ENCODE results near the gene RUFY4. TPM values are rescaled to one million over a fixed set of nuclear protein-coding genes. Genes with fewer than 3 reads are reported as not detected.

Gene RUFY4
- total RNA-seq, 1 experiment from 2014 or later, result 0.66 TPM

DNA sequence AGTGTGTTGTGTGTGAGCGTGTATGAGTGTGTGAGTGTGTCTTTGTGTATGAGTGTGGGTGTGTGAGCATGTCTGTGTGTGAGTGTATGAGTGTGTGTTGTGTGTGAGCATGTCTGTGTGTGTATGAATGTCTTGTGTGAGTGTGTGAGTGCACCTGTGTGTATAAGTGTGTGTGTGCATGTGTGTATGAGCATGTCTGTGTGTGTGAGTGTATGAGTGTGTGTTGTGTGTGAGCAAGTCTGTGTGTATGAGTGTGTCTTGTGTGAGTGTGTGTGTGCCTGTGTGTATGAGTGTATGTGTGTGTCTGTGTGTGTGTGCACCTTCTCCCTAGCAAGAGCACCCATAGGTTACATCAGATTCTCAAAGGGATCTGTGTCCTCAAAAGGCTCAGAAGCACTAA lies 37.8 kb upstream of the RUFY4 start:
- H3K27ac ChIP-seq (ENCODE audit: insufficient read length, low read depth, low read length), result no peak overlapping the region
- H3K4ac ChIP-seq (ENCODE audit: low read depth, low read length), result no peak overlapping the region
- peaks cover 15% of the 10 kb centered on the region for H3K27me3 Mint-ChIP-seq (ENCODE audit: low read depth)
- peaks cover 6% of the 10 kb centered on the region; the same call in 1 of the 2 replicates for H3K27me3 ChIP-seq (ENCODE audit: insufficient read depth, low read length)
- H2BK12ac ChIP-seq (ENCODE audit: insufficient read length, low read depth, low read length), result no peak overlapping the region
- peaks cover 10 to 14% of the 10 kb centered on the region in 2 experiments for H3K4me1 Mint-ChIP-seq
- H3K27ac Mint-ChIP-seq, result no peak overlapping the region
- H4K91ac ChIP-seq (ENCODE audit: insufficient read length, low read depth, low read length), result no peak overlapping the region
- H3K79me1 ChIP-seq (ENCODE audit: insufficient read depth, low read depth, low read length, poor library complexity, severe bottlenecking), result no peaks in the 10 kb centered on the region
- H2AK5ac ChIP-seq (ENCODE audit: insufficient read length, low read length), result no peak overlapping the region
- H3K23me2 ChIP-seq (ENCODE audit: insufficient read length, low read depth, low read length, poor library complexity, severe bottlenecking), result peaks cover 8% of the 10 kb centered on the region
- H4K5ac ChIP-seq (ENCODE audit: insufficient read length, low read depth, low read length), result no peak overlapping the region
- DNase-seq, result no peak
- H2AFZ ChIP-seq (ENCODE audit: low read length), result no peak overlapping the region
- H3K23ac ChIP-seq (ENCODE audit: insufficient read length, low read depth, low read length), result no peak overlapping the region
- H3K4me1 ChIP-seq (ENCODE audit: insufficient read depth, low read length), result no peaks in the 10 kb centered on the region; the same call in 1 of the 2 replicates
- no peak for TF ChIP-seq CTCF (conservative IDR thresholded peaks at IDR 0.05)
- no peaks in the 10 kb centered on the region for H3K36me3 Mint-ChIP-seq (ENCODE audit: insufficient read depth in 1 of 3, low read depth in 3 of 3)
- H2BK15ac ChIP-seq (ENCODE audit: low read depth, low read length), result no peak overlapping the region
- H4K8ac ChIP-seq (replicated peaks; ENCODE audit: insufficient read length, low read depth, low read length), result no peak overlapping the region
- H3K56ac ChIP-seq (ENCODE audit: insufficient read length, low read depth, low read length), result no peak overlapping the region
- H3K4me3 Mint-ChIP-seq, result no peak overlapping the region
- no peak overlapping the region for H3T11ph ChIP-seq (ENCODE audit: low read length)
- H3K18ac ChIP-seq (ENCODE audit: insufficient read length, low read depth, low read length), result no peak overlapping the region
- no peak overlapping the region for H2BK20ac ChIP-seq (ENCODE audit: low read depth, low read length, poor library complexity, severe bottlenecking)
- no peak overlapping the region for H2BK5ac ChIP-seq (ENCODE audit: insufficient read length, low read length)
- no peaks in the 10 kb centered on the region for H3K9me3 ChIP-seq (ENCODE audit: control insufficient read depth, low read depth, low read length)
- no peak overlapping the region for H2BK120ac ChIP-seq (ENCODE audit: low read depth, low read length, poor library complexity, severe bottlenecking)
- no peak overlapping the region for H3K9ac ChIP-seq (ENCODE audit: extremely low read depth, insufficient read length, low read length)
- 100% methylated on average over 1 of the region's 1 CpG for WGBS (ENCODE audit: extremely low coverage, insufficient read length, low lambda C conversion rate)
- H3K79me2 ChIP-seq (ENCODE audit: insufficient read depth, low read length), result no peaks in the 10 kb centered on the region
- no peaks in the 10 kb centered on the region for H3K9me3 Mint-ChIP-seq
- no peak overlapping the region for H3K14ac ChIP-seq (ENCODE audit: insufficient read depth, low read length)
- H3K4me2 ChIP-seq (ENCODE audit: insufficient read depth, insufficient read length, low read length), result no peak overlapping the region
- H4K20me1 ChIP-seq (ENCODE audit: control insufficient read depth, insufficient read depth, insufficient read length), result no peaks in the 10 kb centered on the region

All from H9 (cell line).